Stimulated activated CD4-positive, alpha-beta T cell treated with anti-CD3 and anti-CD28 coated beads, TNF-alpha, amount 100 ng/mL, for 48 hours (primary cell): ENCODE data around the gene CLMP.
"Not testable (repeated sequence)": the region's sequence is repeated elsewhere in the genome, so short reads cannot be mapped to it uniquely, and the experiment has no call there.

ENCODE experiments used
- DNase-seq, 3 donors: peaks; one replicate each; pipeline ENCODE4 v3.0.0-alpha.2; 2020; ENCODE audit warnings: low read depth in 3 of 3

CLMP gene

GRCh38 chr11:123168955-123169484, 26.0 kb downstream of the CLMP start:
- no peak for DNase-seq

DNA sequence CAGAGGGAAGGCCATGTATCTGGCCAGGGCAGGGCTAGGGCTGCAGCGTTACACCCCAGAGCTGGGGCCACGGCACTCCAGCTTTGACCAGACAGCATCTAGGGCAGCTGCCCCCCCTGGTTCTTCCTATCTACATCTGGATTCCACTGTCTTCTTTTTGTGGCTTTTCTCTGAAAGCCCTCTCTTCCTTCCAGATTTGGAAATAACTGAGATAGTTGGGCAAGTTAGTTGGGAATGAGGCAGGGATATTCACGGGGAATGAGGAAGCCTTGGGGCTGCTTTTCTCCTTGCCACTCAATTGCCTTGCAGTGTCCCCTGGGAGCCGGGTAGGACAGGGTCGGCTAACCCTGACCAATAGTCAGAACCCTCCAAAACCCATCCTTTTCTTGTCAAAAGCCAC, 26.8 kb downstream of the CLMP start:
- no peak for DNase-seq

GRCh38 chr11:123166071-123166559, 28.9 kb downstream of the CLMP start:
- peak in 1 of 3 donors; percentile 9 for DNase-seq

- DNase-seq, result no peak
Observed at GRCh38 chr11:123164732-123165450, 30.2 kb downstream of the CLMP start.

DNA sequence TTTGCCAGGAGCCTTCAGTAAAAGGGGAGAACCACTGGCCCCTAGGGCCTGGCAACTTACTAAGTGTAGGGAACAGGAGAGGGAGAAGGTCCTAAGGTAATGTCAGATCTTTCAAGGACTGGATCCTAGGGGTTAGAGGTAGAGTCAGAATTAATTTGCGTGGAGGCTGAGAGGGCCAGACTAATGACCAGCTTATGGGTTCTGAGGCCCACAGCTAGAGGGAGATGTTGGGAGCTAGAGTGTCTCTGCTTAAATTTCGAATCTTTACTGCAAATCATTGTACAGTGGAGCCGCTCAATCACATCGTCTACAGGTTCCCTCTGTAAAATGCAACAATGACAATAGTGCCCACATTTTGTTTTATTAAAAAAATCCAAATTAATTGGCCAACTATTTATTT, 31.4 kb downstream of the CLMP start:
- DNase-seq, result no peak

DNA sequence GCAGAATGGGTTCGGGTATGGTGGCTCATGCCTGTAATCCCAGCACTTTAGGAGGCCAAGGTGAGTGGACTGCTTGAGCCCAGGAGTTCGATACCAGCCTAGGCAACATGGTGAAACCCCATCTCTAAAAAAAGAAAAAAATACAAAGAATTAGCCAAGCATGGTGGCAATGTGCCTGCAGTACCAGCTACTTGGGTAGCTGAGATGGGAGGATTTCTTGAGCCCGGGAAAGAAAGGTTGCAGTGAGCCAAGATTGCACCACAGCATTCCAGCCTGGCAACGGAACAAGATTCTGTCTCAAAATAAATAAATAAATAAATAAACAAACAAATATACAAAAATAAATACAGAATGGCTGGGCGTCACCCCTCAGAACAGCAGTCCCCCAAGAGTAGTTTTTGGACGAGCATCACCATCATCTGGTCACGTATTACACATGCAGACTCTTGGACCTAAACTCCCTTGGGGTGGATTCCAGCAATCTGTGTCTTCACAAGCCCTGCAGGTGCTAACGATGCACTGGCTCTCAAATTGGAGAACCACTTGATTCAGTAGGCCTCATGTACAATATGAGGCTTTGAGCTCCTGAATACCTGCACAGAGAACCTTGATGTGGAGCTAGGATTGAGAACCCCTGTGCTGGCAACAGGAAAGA, 33.5 kb downstream of the CLMP start:
- DNase-seq, result no peak

DNA sequence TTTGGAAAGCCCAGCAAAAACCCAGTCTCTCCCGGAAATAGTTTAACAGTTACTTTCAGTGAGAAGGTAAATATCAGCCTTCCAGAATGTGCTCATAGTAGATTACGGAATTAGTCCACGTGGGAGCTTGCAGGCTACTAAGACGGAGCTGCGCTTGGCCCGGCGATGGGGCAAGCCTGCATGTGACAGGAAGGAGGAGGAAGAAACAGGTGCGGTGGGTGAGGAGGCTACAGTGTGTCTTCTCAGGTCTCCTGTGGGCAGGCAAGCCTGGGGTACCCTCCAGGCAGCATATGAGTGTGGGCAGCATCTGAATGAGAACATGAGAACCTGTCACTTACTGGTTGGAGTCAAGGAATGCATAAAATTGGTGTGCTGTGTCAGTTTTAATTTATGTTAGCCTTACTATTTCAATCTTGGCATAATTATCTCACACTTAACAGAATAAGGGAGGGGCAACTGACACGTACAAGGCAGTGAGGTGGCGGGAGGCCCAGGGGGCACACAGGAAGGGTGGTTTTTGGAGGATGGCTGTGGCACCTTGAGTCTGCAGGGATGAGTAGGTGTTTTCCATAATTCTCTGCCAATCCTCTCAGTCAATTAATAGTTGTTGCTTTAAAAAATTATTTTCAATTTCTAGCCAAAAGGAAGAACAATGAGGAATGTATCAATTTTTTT, 35.7 kb downstream of the CLMP start:
- DNase-seq, result no peak

DNA sequence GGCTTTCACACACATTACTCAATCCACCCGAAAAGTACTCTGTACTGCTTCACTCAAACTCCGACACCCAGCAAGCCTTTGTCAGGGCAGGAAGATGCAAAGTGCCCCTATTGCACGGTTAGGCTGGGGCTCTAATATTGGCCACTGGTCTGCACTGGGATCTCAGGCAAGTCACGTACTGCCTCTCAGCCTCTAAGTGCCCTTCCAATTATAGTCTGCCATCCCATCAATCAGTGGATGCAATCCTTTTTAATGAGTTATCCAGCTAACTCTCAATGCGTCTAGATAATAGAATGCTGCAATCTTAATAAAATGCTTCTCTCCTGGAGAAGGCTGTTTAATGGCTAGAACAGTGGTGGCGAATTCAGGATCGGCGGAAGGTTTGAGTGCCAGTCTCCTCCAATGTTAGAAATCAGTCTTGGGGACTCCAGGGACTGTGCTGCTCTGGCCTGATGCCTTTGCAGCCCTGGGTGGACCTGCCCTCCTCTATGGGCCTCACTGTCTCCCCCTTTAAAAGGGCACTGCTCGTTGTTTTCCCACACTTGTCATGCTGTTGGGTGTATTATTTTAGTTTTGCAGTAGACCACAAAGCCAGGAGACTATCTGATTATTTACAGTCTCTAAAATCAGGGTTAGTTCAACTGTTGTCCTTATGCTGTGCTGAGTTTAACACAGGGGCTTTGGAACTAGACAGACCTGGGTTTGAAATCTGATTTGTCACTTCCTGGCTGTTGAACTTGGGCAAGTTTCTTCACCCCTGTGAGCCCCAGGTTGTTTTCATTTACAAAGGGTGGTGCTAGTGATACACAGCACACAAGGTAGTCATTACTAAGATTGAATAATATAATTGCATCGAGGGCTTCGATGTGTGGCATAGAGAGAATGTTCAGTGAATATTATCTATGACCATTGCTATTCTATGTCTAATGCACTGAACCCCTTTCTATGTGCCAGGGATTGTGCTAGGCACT, 36.7 kb downstream of the CLMP start:
- DNase-seq, result no peak

GRCh38 chr11:123152951-123153350, 42.1 kb downstream of the CLMP start:
- no peak for DNase-seq

DNA sequence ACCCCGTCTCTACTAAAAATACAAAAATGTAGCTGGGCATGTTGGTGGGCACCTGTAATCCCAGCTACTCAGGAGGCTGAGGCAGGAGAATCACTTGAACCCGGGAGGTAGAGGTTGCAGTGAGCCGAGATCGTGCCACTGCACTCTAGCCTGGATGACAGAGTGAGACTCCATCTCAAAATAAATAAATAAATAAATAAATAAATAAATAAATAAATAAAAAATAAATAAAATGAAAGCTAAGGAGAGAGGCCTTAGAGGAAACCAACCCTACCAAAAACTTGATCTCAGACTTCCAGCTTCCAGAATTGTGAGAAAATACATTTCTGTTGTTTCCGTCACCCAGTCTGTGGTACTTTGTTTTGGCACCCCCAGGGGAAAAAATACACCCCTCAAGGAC, 42.7 kb downstream of the CLMP start:
- DNase-seq, result not testable (repeated sequence)

DNA sequence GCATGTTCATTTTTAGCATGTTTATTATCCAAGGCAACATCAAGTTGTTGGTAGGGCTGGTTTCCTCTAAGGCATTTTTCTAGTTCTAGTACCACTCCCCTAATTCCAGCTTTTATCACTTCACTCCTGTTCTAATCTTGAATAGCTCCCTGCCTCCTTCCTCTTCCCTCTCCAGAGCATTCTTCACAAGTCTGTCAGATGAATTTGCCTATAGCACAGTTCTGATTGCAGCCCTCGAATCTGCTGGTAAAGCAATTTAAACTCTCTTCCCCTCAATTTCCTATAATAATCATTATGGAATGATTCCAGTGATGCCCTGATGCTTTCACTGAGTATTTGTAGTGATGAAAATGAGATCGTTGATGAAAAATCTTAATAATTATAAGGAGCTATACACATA, 43.3 kb downstream of the CLMP start:
- no peak for DNase-seq

GRCh38 chr11:123151366-123151765, 43.7 kb downstream of the CLMP start:
- DNase-seq, result no peak

DNA sequence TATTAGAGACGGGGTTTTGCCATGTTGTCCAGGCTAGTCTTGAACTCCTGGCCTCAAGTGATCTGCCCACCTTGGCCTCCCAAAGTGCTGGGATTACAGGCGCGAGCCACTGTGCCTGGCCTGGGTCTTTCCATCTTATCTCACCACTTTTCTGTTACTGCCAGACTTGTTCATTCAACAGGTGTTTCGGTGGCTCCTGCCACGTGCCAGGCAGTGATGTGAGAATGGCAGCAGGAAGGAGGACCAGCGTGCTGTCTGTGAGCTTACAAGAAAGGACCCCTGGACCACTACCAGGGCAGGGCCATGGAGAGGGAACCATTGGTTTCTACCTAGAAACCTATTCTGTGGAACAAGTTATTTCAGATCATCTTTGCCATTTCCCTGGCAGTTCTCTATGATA, 44.2 kb downstream of the CLMP start:
- DNase-seq, result no peak

DNA sequence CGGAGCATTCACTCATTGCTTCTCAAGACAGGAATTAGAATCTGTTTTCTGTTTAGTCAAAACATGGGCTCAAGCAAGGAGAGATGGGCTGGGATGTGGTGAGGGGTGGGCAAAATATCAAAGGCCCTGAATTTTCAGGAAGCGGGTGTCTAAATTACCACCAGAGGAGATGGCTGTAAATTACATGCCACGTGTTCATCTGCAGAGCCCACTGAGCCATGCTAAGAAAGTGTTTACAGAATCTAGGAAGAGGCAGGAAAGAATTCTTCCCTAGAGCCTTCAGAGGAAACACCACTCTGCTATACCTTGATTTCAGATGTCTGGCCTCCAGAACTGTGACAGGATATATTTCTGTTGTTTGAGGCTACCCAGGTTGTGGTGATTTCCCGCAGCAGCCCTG, 46.1 kb downstream of the CLMP start:
- DNase-seq, result no peak

GRCh38 chr11:123145661-123146060, 49.4 kb downstream of the CLMP start:
- DNase-seq, result no peak

GRCh38 chr11:123145220-123145619, 49.8 kb downstream of the CLMP start:
- no peak for DNase-seq

DNA sequence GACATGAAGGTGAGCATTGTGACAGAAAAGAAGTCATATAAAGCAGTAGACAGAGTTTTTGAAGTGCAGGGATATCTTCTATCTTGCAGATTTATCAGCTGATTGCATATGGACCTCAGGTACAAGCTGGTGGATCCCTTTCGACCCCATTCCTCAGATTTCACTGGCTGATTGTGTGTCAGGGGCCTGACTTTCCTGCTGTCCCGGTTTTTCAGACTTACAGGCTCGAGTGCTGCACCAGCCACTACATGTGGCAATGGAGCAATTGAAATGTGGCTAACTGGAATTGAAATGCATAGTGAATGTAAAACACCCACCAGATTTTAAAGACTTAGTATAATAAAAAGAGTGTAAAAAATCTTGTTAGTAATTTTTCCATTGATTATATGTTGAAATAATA, 50.3 kb downstream of the CLMP start:
- no peak for DNase-seq

DNA sequence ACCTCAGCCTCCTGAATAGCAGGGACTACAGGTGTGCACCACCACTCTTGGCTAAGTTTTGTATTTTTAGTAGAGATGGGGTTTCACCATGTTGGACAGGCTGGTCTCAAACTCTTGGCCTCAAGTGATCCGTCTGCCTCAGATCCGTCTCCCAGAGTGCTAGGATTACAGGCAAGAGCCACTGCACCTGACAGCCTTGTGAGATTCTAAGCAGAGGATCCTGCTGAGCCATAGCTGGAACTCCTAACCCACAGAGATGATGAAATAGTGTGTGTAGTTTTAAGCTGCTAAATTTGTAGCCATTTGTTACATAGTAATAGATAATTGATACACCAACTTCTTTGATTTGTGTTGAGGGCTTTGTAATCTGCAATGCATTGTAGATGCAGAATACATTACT, 51.1 kb downstream of the CLMP start:
- DNase-seq, result no peak

GRCh38 chr11:123143476-123143875, 51.6 kb downstream of the CLMP start:
- DNase-seq, result no peak

- no peak for DNase-seq
Observed at GRCh38 chr11:123139206-123139605, 55.8 kb downstream of the CLMP start.

DNA sequence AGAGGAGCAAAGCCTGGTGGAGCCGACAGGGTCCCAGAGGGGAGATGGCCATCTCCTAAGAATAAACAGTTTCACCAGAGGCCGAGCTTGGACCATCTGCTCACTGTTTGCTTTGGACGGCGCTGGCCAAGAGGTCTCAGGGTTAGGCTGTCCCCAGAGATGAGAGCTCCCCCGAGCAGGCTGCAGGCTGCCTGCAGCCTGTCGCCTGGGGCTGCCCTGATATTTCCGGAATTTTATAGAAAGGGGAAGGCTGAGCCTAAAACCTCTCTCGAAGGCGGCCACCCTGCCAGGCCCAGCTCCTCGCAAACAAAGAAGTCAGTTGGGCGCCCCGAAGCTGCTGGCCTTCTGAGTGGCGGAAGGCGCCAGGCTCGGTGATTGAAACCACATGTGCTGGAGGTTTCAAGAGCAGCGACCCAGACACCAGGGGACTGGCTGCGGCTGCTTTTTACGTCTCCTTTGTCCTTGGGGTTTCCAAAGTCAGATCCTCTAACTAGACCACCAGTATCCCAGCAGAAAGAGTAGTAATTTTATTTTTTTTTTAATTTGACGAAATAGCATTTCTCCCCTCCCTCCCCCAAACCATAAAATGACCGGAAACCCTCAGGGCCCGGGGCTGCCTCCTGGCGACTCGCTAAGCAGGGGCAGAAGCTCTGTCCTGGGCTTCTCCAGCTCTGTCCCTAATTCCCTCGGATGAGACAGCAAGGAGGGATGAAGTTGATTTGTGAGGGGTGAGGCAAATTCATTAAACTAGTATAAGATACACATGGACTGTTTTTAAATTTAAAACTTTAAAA, 57.4 kb downstream of the CLMP start:
- DNase-seq, result no peak
